ENCODE measurements around the gene MINAR1.

Gene MINAR1

DNA sequence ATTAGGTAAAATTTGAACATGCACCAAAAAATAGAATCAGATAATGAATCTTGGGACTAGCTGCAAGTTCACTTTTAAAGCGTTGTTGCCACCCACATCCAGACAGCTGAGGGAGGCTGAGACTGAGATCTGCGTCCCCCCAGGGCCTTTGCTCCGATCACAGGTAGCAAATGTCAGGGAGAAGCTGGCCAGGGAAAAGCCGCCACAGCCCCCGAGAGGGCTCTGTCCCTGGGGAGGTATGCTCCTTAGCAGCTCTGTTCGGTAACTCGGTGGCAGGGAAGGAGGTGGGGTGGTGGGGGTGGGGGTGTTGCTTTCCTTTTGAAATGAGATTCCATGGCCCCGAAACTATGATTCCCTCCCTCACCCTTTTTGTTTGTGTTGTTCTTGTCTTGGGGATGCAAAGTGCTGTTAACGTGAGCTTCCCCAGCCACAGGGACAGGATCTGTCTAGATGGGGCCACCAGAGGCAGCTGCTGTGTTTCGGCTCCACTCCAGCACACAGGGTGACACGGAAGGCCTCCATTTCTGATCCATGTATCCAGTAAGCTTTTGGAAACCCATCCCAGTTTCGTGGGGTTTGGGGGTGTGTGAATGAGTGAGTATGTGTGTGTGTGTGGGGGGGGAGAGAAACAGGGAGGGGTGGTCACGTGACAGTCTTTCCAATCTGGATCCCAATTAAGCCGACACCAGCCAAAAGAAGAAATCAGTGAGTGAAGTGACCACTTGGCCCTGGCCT lies 1.1 kb upstream of the MINAR1 start:
- in situ Hi-C loops (cut with HindIII; ENCODE audit: low pct_ligation_motif_present, low pct_unique_long_range_greater_than_20kb, low sequenced_read_pairs): no loop called here
- DNase-seq: no peak

DNA sequence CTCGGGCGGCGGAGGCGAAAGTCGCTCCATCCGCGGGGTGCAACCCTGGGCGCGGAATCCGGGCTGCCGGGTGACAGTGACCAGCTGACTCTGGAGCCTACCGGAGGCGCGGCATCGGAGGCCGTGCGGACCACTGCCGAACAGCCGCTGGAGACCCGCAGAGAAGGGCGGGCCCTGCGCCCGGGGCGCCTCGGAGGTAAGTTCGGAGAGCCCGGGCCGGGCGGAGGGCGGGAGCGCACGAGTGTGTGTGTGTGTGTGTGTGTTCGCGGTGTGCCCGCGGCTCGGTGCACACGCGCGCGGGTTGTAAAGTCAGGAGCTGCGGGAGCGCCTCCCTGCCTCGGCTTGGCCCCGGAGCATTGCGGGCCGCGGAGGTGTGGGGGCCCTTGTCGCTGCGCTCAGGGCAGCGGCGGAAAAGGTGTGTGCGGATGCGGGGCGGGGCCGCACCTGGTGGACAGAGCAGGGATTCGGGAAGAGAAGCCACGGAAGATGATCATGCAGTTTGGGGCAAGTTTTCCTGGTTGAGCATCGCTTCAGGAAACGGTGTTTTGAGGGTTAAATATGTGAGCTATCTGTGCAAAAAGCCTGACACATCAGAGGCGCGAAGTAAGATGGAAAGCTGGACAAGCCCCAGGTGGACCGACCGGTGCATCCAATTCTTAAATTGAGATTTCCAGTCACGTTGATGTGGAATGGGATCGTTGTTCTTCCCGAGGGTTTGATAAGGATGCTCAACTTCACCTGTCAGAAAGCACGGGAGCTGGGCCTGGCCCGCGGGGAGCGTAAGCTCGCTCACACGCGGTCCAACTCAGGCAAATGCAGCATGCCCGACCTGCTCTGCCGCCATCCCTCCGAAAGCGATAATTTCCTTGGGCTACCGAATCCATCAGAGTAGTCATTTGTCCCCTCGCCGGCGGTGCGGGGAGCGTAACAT lies 474 bp downstream of the MINAR1 start:
- no peak for DNase-seq
- in situ Hi-C loops (cut with HindIII; ENCODE audit: low pct_ligation_motif_present, low pct_unique_long_range_greater_than_20kb, low sequenced_read_pairs): no loop called here

DNA sequence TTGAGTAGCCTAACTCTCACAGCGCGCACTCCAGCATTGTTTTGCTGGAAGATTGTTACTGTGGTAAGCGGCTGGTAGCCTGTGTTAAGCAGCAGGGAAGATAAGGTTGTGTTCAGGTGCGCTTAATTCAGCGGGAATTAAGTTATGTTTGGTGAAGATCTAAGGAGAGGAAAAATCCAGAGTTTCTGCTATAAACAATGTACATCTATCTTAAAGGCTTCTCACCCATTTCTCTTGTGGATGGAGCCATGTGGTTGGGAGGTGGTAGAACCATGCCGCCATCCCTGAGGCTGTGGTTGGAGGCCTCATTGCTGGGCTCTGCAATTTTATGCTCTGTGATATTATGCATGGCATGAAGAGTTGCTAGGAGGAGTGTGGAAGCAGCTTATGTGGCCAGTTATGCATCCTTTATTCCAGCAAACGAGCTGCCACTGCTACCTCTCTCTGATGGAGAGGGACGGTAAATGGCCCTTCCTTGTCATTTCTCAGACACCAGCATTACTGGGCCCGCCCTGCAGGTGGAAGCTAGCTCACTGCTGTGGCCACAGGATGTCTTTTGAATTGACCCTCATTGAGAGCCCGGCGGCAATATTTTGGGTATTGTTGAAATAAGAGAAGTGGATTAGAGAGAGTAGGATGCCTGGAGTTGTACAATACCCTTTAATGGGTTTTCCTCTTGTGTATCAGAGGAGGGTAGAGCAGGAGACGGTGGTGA lies 1.3 kb downstream of the MINAR1 start:
- DNase-seq: no peak
- in situ Hi-C loops (cut with HindIII; ENCODE audit: low pct_ligation_motif_present, low pct_unique_long_range_greater_than_20kb, low sequenced_read_pairs): no loop called here

GRCh38 chr15:79434361-79434760 lies 2.2 kb downstream of the MINAR1 start:
- no peak for DNase-seq
- in situ Hi-C loops (cut with HindIII; ENCODE audit: low pct_ligation_motif_present, low pct_unique_long_range_greater_than_20kb, low sequenced_read_pairs): no loop called here

- in situ Hi-C loops (cut with HindIII; ENCODE audit: low pct_ligation_motif_present, low pct_unique_long_range_greater_than_20kb, low sequenced_read_pairs): no loop called here
- no peak for DNase-seq
These were observed 4.1 kb downstream of the MINAR1 start for GRCh38 chr15:79436037-79436780.

DNA sequence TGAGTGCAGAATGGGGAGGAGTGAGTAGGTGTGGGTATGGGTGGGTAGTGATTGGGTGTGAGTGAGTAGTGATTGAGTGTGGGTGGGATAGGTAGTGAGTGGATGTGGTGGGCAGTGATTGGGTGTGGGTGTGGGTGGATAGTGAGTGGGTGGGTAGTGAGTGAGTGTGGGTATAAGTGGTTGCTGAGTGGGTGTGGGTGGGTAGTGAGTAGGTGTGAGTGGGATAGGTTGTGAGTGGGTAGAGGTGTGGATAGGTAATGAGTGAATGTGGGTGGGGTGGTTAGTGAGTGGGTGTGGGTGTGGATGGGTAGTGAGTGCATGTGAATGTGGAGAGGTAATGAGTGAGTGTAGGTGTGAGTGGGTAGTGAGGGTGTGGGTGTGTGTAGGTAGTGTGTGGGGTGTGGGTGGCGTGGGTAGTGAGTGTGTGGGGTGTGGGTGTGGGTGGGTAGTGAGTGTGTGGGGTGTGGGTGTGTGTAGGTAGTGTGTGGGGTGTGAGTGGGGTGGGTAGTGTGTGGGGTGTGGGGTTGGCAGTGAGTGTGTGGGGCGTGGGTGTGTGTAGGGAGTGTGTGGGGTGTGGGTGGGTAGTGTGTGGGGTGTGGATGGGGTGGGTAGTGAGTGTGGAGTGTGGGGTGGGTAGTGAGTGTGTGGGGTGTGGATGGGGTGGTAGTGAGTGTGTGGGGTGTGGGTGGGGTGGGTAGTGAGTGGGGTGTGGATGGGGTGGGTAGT lies 5.3 kb downstream of the MINAR1 start:
- in situ Hi-C loops (cut with HindIII; ENCODE audit: low pct_ligation_motif_present, low pct_unique_long_range_greater_than_20kb, low sequenced_read_pairs): no loop called here

GRCh38 chr15:79439236-79439635 lies 7.1 kb downstream of the MINAR1 start:
- no peak for DNase-seq
- in situ Hi-C loops (cut with HindIII; ENCODE audit: low pct_ligation_motif_present, low pct_unique_long_range_greater_than_20kb, low sequenced_read_pairs): no loop called here

More for the DNA sequence above, 5.3 kb downstream of the MINAR1 start:
- DNase-seq: no peak

- DNase-seq: no peak
- in situ Hi-C loops (cut with HindIII; ENCODE audit: low pct_ligation_motif_present, low pct_unique_long_range_greater_than_20kb, low sequenced_read_pairs): no loop called here
These were observed 8.3 kb downstream of the MINAR1 start for GRCh38 chr15:79440355-79440908.

DNA sequence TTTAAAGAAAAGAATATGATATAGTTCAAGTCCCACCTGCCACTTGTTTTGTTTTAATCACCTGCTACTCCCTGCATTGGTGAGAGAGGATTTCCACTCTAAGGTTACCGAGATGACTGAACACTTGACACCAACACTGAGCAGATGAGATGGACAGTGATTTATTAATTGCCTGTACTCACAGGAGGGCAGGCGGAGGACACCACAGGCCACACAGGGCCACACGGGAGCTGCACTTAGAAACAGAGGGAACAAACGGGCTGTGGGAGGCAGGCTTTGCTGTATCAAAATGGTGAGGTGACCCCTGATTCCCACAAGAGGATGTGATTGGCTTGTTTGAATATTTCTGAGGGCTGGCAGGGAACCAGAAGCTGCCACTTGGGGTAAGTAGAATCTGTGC lies 10.8 kb downstream of the MINAR1 start:
- in situ Hi-C loops (cut with HindIII; ENCODE audit: low pct_ligation_motif_present, low pct_unique_long_range_greater_than_20kb, low sequenced_read_pairs): no loop called here
- no peak for DNase-seq

GRCh38 chr15:79447060-79447459 lies 14.9 kb downstream of the MINAR1 start:
- in situ Hi-C loops (cut with HindIII; ENCODE audit: low pct_ligation_motif_present, low pct_unique_long_range_greater_than_20kb, low sequenced_read_pairs): no loop called here

GRCh38 chr15:79450648-79451047 lies 18.5 kb downstream of the MINAR1 start:
- in situ Hi-C loops (cut with HindIII; ENCODE audit: low pct_ligation_motif_present, low pct_unique_long_range_greater_than_20kb, low sequenced_read_pairs): no loop called here
- no peak for DNase-seq

More at GRCh38 chr15:79447060-79447459, 14.9 kb downstream of the MINAR1 start:
- DNase-seq: no peak

DNA sequence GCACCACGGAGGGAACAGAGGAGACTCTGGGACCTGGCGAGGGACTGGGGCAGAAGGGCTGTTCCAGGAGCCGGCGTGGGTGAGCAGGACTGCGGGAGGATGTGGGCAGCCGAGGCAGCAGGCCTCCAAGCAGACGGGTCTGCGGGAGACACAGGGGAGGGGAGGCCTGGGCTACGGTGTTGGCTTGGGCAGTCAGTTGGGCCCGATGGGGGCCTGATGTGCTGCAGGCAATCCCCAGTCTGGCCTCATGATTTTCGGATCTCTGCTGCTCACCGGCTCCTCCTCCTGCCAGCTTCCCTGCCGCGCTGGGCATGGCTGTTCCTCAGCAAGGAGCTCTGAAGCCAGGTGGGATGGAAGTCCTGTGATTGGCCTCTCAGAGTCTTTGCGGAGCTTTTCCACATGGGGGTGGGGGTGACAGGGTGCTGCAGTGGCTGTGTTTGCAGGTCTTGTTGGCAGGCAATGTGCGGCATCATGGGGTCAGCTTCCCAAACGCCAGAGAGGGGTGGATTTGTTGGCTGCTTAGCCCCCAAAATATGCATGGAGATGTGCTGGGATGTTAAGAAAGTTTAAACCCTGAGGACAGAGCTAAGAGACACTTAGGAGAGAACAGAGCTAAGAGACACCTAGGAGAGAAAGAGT lies 19.3 kb downstream of the MINAR1 start:
- in situ Hi-C loops (cut with HindIII; ENCODE audit: low pct_ligation_motif_present, low pct_unique_long_range_greater_than_20kb, low sequenced_read_pairs): no loop called here
- no peak for DNase-seq

DNA sequence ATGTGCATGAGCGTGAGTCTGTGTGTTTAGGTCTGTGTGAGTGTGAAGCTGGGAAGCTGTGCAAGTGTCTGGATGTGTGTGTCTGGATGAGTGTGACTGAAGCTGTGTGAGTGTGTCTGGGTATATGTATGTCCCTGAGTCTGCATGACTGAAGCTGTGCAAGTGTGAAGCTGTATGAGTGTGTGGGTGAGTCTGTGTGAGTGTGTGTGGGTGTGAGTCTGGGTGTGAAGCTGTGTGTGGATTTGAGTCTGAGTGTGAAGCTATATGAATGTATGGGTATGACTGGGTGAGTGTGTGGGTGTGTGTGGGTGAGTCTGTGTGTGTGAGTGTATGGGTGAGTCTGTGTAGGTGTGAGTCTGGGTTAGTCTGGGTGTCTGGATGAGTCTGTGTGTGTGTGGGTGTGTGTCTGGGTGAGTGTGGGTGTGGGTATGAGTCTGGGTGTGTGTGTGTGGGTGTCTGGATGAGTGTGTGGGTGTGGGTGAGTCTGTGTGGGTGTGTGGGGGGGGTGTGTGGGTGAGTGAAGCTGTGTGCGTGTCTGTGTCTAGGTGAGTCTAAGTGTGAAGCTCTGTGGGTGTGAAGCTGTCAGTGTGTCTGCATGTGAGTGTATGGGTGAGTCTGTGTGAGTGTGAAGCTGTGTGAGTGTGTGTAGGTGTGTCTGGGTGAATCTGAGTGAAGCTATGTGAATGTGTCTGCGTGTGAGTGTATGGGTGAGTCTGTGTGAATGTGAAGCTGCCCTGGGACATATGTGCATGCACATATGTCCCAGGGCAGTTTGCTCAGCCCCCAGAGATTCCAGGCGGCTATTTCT lies 20.3 kb downstream of the MINAR1 start:
- no peak for DNase-seq
- in situ Hi-C loops (cut with HindIII; ENCODE audit: low pct_ligation_motif_present, low pct_unique_long_range_greater_than_20kb, low sequenced_read_pairs): no loop called here

GRCh38 chr15:79453446-79453845 lies 21.3 kb downstream of the MINAR1 start:
- in situ Hi-C loops (cut with HindIII; ENCODE audit: low pct_ligation_motif_present, low pct_unique_long_range_greater_than_20kb, low sequenced_read_pairs): no loop called here
- no peak for DNase-seq

- in situ Hi-C loops (cut with HindIII; ENCODE audit: low pct_ligation_motif_present, low pct_unique_long_range_greater_than_20kb, low sequenced_read_pairs): no loop called here
- no peak for DNase-seq
These were observed 21.9 kb downstream of the MINAR1 start for GRCh38 chr15:79454063-79454462.

DNA sequence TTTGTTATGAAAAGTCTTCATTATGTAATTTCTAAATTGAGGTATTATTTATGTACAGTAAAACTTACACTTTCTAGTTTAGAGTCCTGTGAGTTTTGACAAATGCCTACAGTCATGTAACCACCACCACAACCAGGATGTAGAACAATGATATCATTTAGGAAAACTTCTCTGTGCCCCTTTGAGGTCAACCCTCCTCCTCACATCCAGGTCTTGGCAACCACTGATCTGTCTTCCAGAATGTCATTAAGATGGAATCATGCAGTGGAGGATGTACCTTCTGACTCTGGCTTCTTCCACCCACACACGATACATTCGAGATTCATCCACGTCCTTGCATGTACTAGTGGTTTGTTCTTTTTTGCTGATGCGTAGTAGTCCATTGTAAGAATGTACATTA lies 23.2 kb downstream of the MINAR1 start:
- DNase-seq: no peak
- in situ Hi-C loops (cut with HindIII; ENCODE audit: low pct_ligation_motif_present, low pct_unique_long_range_greater_than_20kb, low sequenced_read_pairs): no loop called here

All from ACHN (cell line).